Measurements from ENCODE around the gene IL2RA.
"Not testable (repeated sequence)": the region's sequence is repeated elsewhere in the genome, so short reads cannot be mapped to it uniquely, and the experiment has no call there.

Gene IL2RA

DNA sequence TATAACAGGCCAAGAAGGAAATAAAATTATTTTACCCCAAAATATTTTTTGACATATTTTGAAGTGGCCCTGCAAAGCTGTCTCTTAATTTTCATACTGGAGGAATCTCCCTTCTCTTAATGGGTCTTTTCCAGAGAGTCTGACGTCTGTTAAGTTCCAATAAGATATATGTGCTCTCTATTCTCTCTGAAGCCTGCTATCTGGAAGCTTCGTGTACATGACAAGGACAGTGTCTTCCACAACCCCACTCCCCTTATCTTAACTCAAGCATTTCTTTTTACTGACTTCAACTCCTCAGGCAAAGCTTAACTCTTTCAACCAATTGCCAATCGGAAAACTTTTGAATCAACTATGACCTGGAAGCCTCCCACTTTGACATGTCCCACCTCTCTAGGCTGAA is 55.6 kb downstream of the IL2RA start:
- no peak overlapping the region for H3K4me3 ChIP-seq (ENCODE audit: low read depth, low read length)
- DNase-seq (ENCODE audit: low read depth): no peak
- TF ChIP-seq, protein P1, sequence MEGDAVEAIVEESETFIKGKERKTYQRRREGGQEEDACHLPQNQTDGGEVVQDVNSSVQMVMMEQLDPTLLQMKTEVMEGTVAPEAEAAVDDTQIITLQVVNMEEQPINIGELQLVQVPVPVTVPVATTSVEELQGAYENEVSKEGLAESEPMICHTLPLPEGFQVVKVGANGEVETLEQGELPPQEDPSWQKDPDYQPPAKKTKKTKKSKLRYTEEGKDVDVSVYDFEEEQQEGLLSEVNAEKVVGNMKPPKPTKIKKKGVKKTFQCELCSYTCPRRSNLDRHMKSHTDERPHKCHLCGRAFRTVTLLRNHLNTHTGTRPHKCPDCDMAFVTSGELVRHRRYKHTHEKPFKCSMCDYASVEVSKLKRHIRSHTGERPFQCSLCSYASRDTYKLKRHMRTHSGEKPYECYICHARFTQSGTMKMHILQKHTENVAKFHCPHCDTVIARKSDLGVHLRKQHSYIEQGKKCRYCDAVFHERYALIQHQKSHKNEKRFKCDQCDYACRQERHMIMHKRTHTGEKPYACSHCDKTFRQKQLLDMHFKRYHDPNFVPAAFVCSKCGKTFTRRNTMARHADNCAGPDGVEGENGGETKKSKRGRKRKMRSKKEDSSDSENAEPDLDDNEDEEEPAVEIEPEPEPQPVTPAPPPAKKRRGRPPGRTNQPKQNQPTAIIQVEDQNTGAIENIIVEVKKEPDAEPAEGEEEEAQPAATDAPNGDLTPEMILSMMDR (conservative IDR thresholded peaks at IDR 0.05; ENCODE audit: low read depth, low read length): no peak

DNA sequence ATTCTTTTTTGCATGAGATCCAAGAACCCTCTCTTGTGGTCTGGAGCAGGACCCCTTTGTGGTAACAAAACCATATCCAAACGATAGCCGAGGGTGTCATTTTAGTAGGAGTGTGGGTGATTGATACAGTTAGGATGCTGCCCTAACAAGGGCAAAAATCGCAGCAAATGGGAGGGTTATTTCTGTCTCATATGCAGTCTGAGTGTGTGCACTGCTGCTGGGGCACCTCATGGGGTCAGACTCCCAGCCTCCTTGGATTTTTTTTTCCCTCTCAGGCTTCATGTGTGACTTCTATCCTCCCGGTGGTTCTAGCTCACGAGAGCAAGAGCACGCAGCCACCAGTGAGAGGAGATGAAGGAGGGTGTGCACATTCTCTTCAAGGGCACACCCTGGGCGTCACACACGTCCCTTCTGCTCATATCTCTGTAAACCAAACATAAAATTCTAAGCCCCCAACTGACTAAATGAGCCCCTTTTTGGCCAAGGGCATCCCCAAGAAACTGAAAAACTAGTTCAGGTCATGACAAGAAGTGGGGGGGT is 56.2 kb downstream of the IL2RA start:
- TF ChIP-seq, protein P1 (conservative IDR thresholded peaks at IDR 0.05; ENCODE audit: low read depth, low read length): no peak
- H3K4me3 ChIP-seq (ENCODE audit: low read depth, low read length): no peak overlapping the region
- no peak for DNase-seq (ENCODE audit: low read depth)

DNA sequence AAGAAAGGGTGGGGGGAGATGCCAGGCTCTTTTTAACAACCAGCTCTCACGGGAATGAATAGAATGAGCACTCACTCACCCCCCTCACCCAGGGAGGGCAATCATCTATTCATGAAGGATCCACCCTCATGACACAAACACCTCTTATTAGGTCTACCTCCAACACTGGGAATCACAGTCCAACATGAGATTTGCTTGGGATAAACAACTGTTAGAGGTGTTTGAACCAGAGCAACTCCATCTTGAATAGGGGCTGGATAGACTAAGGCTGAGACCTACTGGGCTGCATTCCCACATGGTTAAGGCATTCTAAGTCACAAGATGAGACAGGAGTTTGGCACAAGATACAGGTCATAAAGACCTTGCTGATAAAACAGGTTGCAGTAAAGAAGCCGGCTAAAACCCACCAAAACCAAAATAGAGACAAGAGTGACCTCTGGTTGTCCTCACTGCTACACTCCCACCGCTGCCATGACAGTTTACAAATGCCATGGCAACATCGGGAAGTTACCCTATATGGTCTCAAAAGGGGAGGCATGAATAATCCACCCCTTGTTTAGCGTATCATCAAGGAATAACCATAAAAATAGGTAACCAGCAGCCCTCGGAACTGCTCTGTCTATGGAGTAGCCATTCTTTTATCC is 56.9 kb downstream of the IL2RA start:
- DNase-seq (ENCODE audit: low read depth); H3K4me3 ChIP-seq (ENCODE audit: low read depth, low read length): not testable (repeated sequence)

DNA sequence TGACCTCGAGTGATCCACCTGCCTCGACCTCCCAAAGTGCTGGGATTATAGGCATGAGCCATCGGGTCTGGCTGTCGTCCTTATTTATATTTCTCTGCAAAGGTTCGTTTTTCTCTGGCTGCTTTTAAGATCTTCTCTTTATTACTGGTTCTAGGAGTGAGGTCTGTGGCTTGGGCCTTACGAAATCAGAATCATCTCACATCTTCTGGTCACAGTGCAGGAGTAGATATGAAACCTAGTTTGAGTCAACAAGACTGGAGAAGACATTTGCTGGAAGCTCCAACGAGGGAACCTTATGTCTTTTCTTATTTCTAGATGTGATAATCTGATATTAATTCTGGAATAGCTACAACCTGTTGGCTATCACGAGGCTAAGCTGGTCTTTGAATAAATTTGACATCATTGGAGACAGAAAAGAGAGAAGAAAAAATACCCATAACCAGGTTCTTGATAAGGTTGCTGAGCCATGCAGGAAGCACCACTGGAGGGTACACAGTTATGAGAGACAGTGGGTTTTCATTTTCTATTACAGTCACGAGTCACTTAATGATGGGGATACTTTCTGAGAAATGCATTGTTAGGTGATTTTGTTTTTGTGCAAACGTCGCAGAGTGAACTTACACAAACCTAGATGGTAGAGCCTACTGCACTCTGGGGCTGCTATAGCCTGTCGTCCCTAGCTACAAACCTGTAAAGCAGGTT is 59.2 kb downstream of the IL2RA start:
- TF ChIP-seq, protein P1 (conservative IDR thresholded peaks at IDR 0.05; ENCODE audit: low read depth, low read length): no peak
- no peak for DNase-seq (ENCODE audit: low read depth)
- no peak overlapping the region for H3K4me3 ChIP-seq (ENCODE audit: low read depth, low read length)

DNA sequence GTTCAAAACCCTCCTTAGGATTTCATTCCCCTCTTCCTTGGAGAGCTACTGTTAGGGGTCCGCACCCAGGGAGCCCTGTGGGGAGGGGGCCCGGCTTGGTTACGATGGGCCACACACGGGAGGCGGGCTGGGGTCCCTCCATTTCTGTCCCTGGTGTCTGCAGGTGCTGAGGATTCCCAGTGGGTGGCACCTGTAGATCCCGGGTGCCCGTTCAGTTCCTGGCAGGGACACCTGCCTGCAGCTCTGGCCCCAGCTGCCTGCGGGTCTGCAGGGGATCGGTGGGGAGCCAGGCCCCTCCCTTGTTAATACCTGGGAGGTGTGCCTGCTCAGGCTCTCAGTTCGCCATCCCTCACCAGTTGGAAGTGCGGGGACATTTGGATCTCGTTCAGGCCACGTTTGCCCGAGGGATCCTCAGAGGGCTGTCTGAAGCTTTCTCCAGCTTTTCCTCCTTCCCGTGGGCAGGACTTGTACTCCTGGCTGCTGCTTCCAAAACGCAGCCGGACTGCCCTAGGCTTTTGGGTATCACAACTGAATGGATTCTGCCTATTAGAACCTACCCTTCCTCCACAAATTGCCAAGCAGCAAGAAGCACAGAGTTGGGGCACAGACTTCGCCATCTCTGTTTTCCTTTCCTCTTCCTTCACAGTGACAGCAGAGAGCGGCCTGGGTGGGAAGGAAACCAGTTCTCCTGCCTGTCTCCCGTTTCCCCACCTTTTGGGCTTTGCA is 62.6 kb downstream of the IL2RA start:
- no peak for DNase-seq (ENCODE audit: low read depth)
- TF ChIP-seq, protein P1 (conservative IDR thresholded peaks at IDR 0.05; ENCODE audit: low read depth, low read length): no peak
- no peak overlapping the region for H3K4me3 ChIP-seq (ENCODE audit: low read depth, low read length)

DNA sequence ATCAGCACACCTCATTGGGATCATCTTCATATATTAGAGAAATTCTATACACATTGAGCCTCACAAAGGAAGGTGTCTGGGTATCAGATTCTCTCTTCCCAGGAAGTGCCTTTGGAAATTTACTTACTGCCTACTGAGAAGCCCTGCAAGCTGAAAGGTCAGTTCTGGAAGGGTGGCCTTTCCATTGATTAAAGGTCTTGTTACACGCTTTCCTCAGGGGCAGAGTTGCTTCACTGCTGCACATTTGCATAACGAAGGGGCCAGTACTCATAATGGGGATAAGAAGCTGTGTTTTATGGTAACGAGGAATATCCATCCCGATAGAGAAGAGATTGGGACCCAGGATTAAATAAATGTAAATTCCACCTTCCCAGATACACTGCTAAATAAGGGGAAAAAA is 65.5 kb downstream of the IL2RA start:
- no peak overlapping the region for H3K4me3 ChIP-seq (ENCODE audit: low read depth, low read length)
- DNase-seq (ENCODE audit: low read depth): no peak
- TF ChIP-seq, protein P1 (conservative IDR thresholded peaks at IDR 0.05; ENCODE audit: low read depth, low read length): no peak

DNA sequence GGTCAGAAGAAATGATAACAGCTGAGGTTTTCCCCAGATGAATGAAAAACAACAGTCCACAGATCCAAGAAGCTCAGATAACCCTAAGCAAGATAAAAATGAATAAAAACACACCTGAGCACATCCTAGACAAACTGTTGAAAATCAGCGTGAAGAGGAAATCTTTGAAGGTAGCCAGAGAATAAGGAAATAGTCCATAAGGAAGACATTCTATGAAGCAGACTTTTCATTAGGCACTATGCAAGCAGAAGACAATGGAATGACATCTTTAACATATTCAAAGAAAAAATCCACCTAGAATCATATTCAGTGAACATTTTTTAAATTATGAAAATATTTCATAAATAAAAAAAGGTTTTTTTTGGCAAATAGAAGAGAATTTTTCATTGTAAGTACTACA is 69.8 kb downstream of the IL2RA start:
- TF ChIP-seq, protein P1 (conservative IDR thresholded peaks at IDR 0.05; ENCODE audit: low read depth, low read length): no peak
- no peak for DNase-seq (ENCODE audit: low read depth)
- H3K4me3 ChIP-seq (ENCODE audit: low read depth, low read length): no peak overlapping the region

All from choroid plexus epithelial cell (primary cell).